ENCODE measurements around the gene CELA1. TPM values are rescaled to one million over a fixed set of nuclear protein-coding genes. Genes with fewer than 3 reads are reported as not detected.

The CELA1 gene
- total and polyA plus RNA-seq, 8 donors: not detected

GRCh38 chr12:51391283-51392123, 45.0 kb upstream of the CELA1 start, which contains the start of gene GALNT6:
GALNT6 (minus strand) TSS chr12:51391406; CDS start chr12:51379781, 11,625 bp downstream.
- Histone ChIP-seq H3K36me3 (no peaks in the 10 kb centered on the region), H3K9me3 (no peaks in the 10 kb centered on the region), H3K27me3 (peaks cover 0 to 32% of the 10 kb centered on the region in 2 donors), H3K27ac (peak within 1 kb of the TSS; percentile 39 to 81), H3K4me3 (peak within 1 kb of the TSS; percentile 49 to 65), H3K4me1 (peaks cover 5 to 51% of the 10 kb centered on the region in 2 donors)
- intact Hi-C loops (cut with DNase I): no loop called here
- DNase-seq (peak in 2 of 4 donors; percentile 61 to 89), ATAC-seq (peak; percentile 85)
- no peak for TF ChIP-seq CTCF (IDR thresholded peaks at IDR 0.05)

- Histone ChIP-seq H3K36me3 (no peaks in the 10 kb centered on the region), H3K27me3 (peaks cover 0 to 32% of the 10 kb centered on the region in 2 donors), H3K27ac (peak overlapping the region; percentile 39 to 81), H3K9me3 (no peaks in the 10 kb centered on the region), H3K4me1 (peaks cover 5 to 51% of the 10 kb centered on the region in 2 donors), H3K4me3 (peak overlapping the region; percentile 49 to 65)
- ATAC-seq (peak; percentile 33), DNase-seq (peak in 1 of 4 donors; percentile 52)
- intact Hi-C loops (cut with DNase I): no loop called here
- no peak for TF ChIP-seq CTCF (IDR thresholded peaks at IDR 0.05)
These were observed 44.4 kb upstream of the CELA1 start for GRCh38 chr12:51390891-51391282.

- peaks cover 0 to 32% of the 10 kb centered on the region in 2 donors for H3K27me3 ChIP-seq
- H3K4me3 ChIP-seq: peak overlapping the region in 1 of 2 donors; percentile 65
- TF ChIP-seq CTCF (IDR thresholded peaks at IDR 0.05): no peak
- H3K4me1 ChIP-seq: peaks cover 5 to 51% of the 10 kb centered on the region in 2 donors
- peak overlapping the region in 1 of 2 donors; percentile 81 for H3K27ac ChIP-seq
- H3K36me3 ChIP-seq: no peaks in the 10 kb centered on the region
- DNase-seq: no peak
- intact Hi-C loops (cut with DNase I): no loop called here
- no peaks in the 10 kb centered on the region for H3K9me3 ChIP-seq
- no peak for ATAC-seq
These were observed 44.0 kb upstream of the CELA1 start for GRCh38 chr12:51390457-51390856.

- H3K27me3 ChIP-seq: peaks cover 0 to 32% of the 10 kb centered on the region in 2 donors
- no peak for TF ChIP-seq CTCF (IDR thresholded peaks at IDR 0.05)
- intact Hi-C loops (cut with DNase I): no loop called here
- no peaks in the 10 kb centered on the region for H3K36me3 ChIP-seq
- no peak overlapping the region for H3K4me3 ChIP-seq
- H3K9me3 ChIP-seq: no peaks in the 10 kb centered on the region
- ATAC-seq: no peak
- H3K4me1 ChIP-seq: peaks cover 5 to 45% of the 10 kb centered on the region in 2 donors
- no peak overlapping the region for H3K27ac ChIP-seq
- DNase-seq: no peak
These were observed 43.0 kb upstream of the CELA1 start for GRCh38 chr12:51389302-51389999.

- Histone ChIP-seq H3K36me3 (no peaks in the 10 kb centered on the region), H3K27ac (no peak overlapping the region), H3K27me3 (peaks cover 0 to 32% of the 10 kb centered on the region in 2 donors), H3K4me1 (peaks cover 5 to 42% of the 10 kb centered on the region in 2 donors), H3K9me3 (no peaks in the 10 kb centered on the region), H3K4me3 (no peak overlapping the region)
- ATAC-seq (no peak), DNase-seq (no peak)
- intact Hi-C loops (cut with DNase I): no loop called here
- TF ChIP-seq CTCF (IDR thresholded peaks at IDR 0.05): no peak
These were observed 42.4 kb upstream of the CELA1 start for GRCh38 chr12:51388846-51389245.
